GM06990 (cell line): ENCODE measurements around the gene ST6GALNAC6.

Experiments
- DNase-seq: peaks from one replicate; pipeline ENCODE4 v3.0.0-alpha.2; 2011; ENCODE audit not compliant: insufficient read length; ENCODE audit errors: extremely low read depth
- H3K27me3 ChIP-seq: replicated peaks from 2 replicates; pipeline ENCODE4 v1.6.0; 2011; ENCODE audit warnings: low read length; ENCODE audit not compliant: control insufficient read depth, insufficient read depth
- H3K36me3 ChIP-seq: 2 replicates; pipeline ENCODE4 v1.5.1; 2011; ENCODE audit warnings: low read length; ENCODE audit not compliant: control insufficient read depth, insufficient read depth
- H3K4me3 ChIP-seq: replicated peaks from 2 replicates; pipeline ENCODE4 v1.5.1; 2011; ENCODE audit warnings: low read depth, mild to moderate bottlenecking, control low read depth, low read length
- CTCF ChIP-seq: IDR thresholded peaks from 2 replicates; pipeline ENCODE4 v1.5.1; 2011; ENCODE audit warnings: low read length, control low read depth, mild to moderate bottlenecking, inconsistent platforms; ENCODE audit not compliant: insufficient read depth, poor library complexity, severe bottlenecking

Gene ST6GALNAC6

DNA sequence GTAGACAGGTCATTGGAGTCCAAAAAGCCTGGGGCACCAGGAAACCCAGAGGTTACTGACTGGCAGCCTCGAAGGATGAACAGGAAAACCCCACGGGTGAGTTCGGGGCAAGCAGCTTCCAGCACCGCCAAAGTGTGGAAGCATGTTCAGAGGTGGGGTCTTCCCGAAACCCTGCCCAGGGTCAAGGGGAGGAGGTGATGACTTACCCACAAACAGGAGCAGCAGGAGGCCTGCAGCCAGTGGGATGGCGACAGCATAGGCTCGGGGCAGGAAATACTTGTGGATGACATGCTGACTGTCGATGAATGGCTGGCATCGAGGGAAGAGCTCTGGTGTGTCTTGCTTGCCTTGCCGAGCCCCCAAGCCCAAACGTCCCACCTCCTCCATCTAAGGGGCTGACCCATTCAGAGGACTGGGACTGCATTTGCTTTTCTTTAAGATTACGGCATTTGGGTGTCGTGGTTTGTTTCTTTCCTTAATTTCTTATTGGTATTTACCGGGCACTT, 37.0 kb upstream of the ST6GALNAC6 start:
- peak overlapping the region; percentile 92 for H3K4me3 ChIP-seq
- TF ChIP-seq CTCF, result no peak
- H3K36me3 ChIP-seq, result peaks cover 1% of the 10 kb centered on the region
- H3K27me3 ChIP-seq, result no peaks in the 10 kb centered on the region
- DNase-seq, result no peak

DNA sequence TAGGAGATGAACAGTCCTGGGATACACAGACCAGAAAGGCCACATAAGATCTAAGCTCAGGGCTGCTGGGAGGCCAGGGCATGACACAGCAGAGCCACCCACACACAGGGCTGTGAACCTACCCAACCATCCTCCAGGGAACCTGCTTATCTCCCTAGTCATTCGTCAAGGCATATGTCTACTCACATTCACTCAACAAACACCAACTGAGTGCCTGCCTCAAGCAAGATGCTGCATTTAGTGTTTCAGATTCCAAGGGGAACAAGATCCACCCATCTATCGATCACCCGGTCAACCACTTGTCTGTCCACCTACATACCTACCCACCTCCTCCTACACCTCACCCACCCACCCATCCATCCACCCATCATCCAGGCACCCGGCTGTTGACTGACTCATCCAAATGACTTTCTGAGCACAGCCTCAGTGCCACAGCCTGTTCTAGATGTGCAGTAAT, 36.4 kb upstream of the ST6GALNAC6 start:
- H3K36me3 ChIP-seq, result peaks cover 1% of the 10 kb centered on the region
- DNase-seq, result no peak
- TF ChIP-seq CTCF, result no peak
- H3K27me3 ChIP-seq, result no peaks in the 10 kb centered on the region
- peak overlapping the region; percentile 92 for H3K4me3 ChIP-seq

GRCh38 chr9:127934986-127935385, 35.6 kb upstream of the ST6GALNAC6 start:
- no peaks in the 10 kb centered on the region for H3K27me3 ChIP-seq
- DNase-seq, result no peak
- TF ChIP-seq CTCF, result no peak
- H3K36me3 ChIP-seq, result peaks cover 1% of the 10 kb centered on the region
- no peak overlapping the region for H3K4me3 ChIP-seq

GRCh38 chr9:127934248-127934647, 34.8 kb upstream of the ST6GALNAC6 start:
- no peak for DNase-seq
- peaks cover 1% of the 10 kb centered on the region; the same call in 1 of the 2 replicates for H3K36me3 ChIP-seq
- H3K27me3 ChIP-seq, result no peaks in the 10 kb centered on the region
- TF ChIP-seq CTCF, result no peak
- H3K4me3 ChIP-seq, result no peak overlapping the region

DNA sequence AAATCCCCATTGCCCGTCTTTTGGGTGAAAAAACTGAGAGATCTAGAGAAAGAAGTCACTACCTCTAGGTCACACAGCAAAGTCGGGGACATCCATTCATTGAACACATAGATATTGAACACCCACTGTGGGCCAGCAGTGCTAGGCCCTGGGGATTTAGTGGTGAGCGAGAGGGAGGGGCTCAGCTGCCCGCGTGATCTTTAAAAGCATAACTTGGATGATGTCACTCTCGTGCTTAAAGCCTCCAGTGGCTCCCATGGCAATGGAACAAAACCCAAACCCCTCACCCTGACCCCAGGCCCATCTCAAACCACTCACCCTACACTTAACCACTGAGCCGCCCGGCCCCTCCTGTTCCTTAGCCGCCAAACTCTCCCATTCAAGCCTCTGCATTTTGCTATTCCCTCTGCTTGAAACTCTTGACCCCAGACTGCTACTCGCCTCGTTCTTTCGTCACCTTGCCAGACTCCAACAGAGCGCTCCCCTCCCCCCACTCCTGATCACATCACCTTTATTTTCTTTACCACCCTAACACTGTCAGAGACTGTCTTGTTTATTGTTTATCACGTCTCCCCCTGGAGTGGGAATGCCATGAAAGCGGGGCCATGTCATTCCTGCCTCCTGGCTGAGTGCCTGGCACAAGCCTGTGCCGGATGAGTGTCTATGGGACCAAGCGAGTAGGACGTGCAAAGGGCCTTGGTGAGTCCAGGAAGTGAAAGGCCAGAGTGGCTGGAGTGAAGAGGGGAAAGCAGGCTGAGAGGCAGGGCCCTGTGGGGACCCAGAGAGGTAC, 31.9 kb upstream of the ST6GALNAC6 start:
- no peak for DNase-seq
- Histone ChIP-seq H3K36me3 (peaks cover 1% of the 10 kb centered on the region; the same call in 1 of the 2 replicates), H3K27me3 (no peaks in the 10 kb centered on the region; the same call in 1 of the 2 replicates), H3K4me3 (peak overlapping the region; percentile 63)
- no peak for TF ChIP-seq CTCF
